SU-DHL-6 (cell line): ENCODE results near the gene KCTD4.

Experiments used
- CTCF ChIP-seq: fragments of 200-600 bp; sonication (generic); IDR thresholded peaks from one replicate; pipeline ENCODE4 v1.5.1; 2017; ENCODE audit warnings: antibody characterized with exemption, mild to moderate bottlenecking, low read length, moderate library complexity; ENCODE audit not compliant: insufficient read depth, poor library complexity, severe bottlenecking
- EZH2phosphoT487 ChIP-seq: fragments of 200-600 bp; sonication (generic), shearing (Covaris generic); conservative IDR thresholded peaks from 2 replicates; pipeline ENCODE4 v1.6.1; 2018; ENCODE audit warnings: mild to moderate bottlenecking, antibody characterized with exemption, low read length, moderate library complexity, mixed read lengths

- no peak for TF ChIP-seq CTCF
- no peak for TF ChIP-seq EZH2phosphoT487
These were observed 4.2 kb downstream of the KCTD4 start for GRCh38 chr13:45196622-45197021.
